ENCODE results near the gene SNRPD3. TPM values are rescaled to one million over a fixed set of nuclear protein-coding genes. Genes with fewer than 3 reads are reported as not detected.

The SNRPD3 gene
- total and polyA plus RNA-seq, 2 donors (not counting 3 experiments of a cell fraction or from before 2014, with no cell fraction given): 121 to 253 TPM

- H3K9me1 ChIP-seq (replicated peaks; ENCODE audit: control insufficient read depth, extremely low read depth, insufficient read depth, low read length): no peaks in the 10 kb centered on the region
- ChIA-PET CTCF (no interaction called here), POLR2A (no interaction called here)
- H3K4me2 ChIP-seq (ENCODE audit: insufficient read depth, low read length): no peak overlapping the region
- no peak for FAIRE-seq
- H2AFZ ChIP-seq (ENCODE audit: low read depth, low read length): no peak overlapping the region
- no peak overlapping the region for H3K27ac ChIP-seq (ENCODE audit: insufficient read depth, low read depth, low read length)
- intact Hi-C loops (cut with micrococcal nuclease): no loop called here
- H3K4me3 ChIP-seq (replicated peaks in 1 of 3; ENCODE audit: insufficient read depth in 1 of 3, low read depth in 1 of 3, low read length in 3 of 3): no peak overlapping the region
- no peak for DNase-seq (ENCODE audit: low read depth, low spot score)
- dilution Hi-C loops (cut with MboI; ENCODE audit: extremely low pct_ligation_motif_present, low sequenced_read_pairs): no loop called here
- no peak overlapping the region for H3K9ac ChIP-seq (replicated peaks; ENCODE audit: extremely low read depth, insufficient read depth, low read length)
- H3K79me2 ChIP-seq (ENCODE audit: control insufficient read depth, insufficient read depth, low read length): no peaks in the 10 kb centered on the region
- H3K9me3 ChIP-seq (replicated peaks; ENCODE audit: control insufficient read depth, insufficient read depth, low read length): no peaks in the 10 kb centered on the region
- TF ChIP-seq GATA2 (IDR thresholded peaks at IDR 0.05; ENCODE audit: insufficient read depth, insufficient read length, low read depth, low read length): no peak
- TF ChIP-seq JUN (IDR thresholded peaks at IDR 0.05; ENCODE audit: borderline replicate concordance, insufficient read depth, insufficient read length, low read depth): no peak
- TF ChIP-seq POLR2AphosphoS5 (IDR thresholded peaks at IDR 0.05; ENCODE audit: insufficient read depth, low read depth, low read length): no peak
- no peak for TF ChIP-seq POLR2A (IDR thresholded peaks at IDR 0.05; ENCODE audit: low read depth, low read length)
- TF ChIP-seq MAX (IDR thresholded peaks at IDR 0.05; ENCODE audit: insufficient read depth, insufficient read length): no peak
- TF ChIP-seq CTCF (IDR thresholded peaks at IDR 0.05; ENCODE audit: extremely low read depth in 1 of 2, insufficient read depth in 1 of 2, low read depth in 1 of 2, low read length in 2 of 2): no peak
- TF ChIP-seq EZH2 (IDR thresholded peaks at IDR 0.05; ENCODE audit: borderline replicate concordance, low read depth, low read length, severe bottlenecking): no peak
- TF ChIP-seq MYC (IDR thresholded peaks at IDR 0.05; ENCODE audit: low read depth, low read length): no peak
- no peak for TF ChIP-seq FOS (IDR thresholded peaks at IDR 0.05; ENCODE audit: borderline replicate concordance, insufficient read depth, low read length)
- H3K36me3 ChIP-seq (ENCODE audit: control insufficient read depth in 2 of 2, extremely low read depth in 1 of 2, insufficient read depth in 2 of 2, low read length in 2 of 2): peaks cover 0 to 2% of the 10 kb centered on the region in 2 experiments
- H4K20me1 ChIP-seq (replicated peaks; ENCODE audit: control insufficient read depth, extremely low read depth, insufficient read depth, low read length): no peaks in the 10 kb centered on the region
- H3K4me1 ChIP-seq (ENCODE audit: control insufficient read depth, extremely low read depth, insufficient read depth, low read length): no peaks in the 10 kb centered on the region
- H3K27me3 ChIP-seq (ENCODE audit: control insufficient read depth in 2 of 2, insufficient read depth in 2 of 2, low read length in 2 of 2): no peaks in the 10 kb centered on the region
- no TSS peak for BruUV-seq (replicated peaks)
Observed at GRCh38 chr22:24579258-24579601, 23.4 kb downstream of the SNRPD3 start.

Data from endothelial cell of umbilical vein (primary cell).